ENCODE results near the gene SFMBT2.

The SFMBT2 gene

DNA sequence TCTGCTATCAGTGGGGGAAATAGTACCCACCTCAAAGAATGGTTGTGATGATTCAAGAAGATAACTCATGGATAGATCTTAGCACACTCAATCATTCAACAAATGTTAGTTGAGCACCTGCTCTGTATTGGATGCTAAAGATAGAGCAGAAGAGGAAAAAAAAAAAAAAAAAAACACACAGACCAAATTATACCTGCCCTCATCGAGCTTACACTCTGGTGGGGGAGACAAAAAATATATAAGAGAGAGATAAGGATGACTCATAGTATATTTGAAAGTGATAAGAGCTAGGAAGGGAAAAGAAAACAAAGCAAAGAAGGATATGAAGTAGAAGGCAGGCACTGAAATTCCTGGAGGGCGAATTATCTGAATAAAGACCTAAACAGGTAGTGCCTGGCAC lies 258.5 kb downstream of the SFMBT2 start:
- no peak for DNase-seq (ENCODE audit: low read depth, low spot score)
- POLR2A ChIA-PET: no interaction called here
- no peak overlapping the region for H3K4me3 ChIP-seq (ENCODE audit: low read depth, low read length)
- CTCF ChIA-PET: no interaction called here
- TF ChIP-seq, protein P1, sequence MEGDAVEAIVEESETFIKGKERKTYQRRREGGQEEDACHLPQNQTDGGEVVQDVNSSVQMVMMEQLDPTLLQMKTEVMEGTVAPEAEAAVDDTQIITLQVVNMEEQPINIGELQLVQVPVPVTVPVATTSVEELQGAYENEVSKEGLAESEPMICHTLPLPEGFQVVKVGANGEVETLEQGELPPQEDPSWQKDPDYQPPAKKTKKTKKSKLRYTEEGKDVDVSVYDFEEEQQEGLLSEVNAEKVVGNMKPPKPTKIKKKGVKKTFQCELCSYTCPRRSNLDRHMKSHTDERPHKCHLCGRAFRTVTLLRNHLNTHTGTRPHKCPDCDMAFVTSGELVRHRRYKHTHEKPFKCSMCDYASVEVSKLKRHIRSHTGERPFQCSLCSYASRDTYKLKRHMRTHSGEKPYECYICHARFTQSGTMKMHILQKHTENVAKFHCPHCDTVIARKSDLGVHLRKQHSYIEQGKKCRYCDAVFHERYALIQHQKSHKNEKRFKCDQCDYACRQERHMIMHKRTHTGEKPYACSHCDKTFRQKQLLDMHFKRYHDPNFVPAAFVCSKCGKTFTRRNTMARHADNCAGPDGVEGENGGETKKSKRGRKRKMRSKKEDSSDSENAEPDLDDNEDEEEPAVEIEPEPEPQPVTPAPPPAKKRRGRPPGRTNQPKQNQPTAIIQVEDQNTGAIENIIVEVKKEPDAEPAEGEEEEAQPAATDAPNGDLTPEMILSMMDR (IDR thresholded peaks at IDR 0.05; ENCODE audit: insufficient read depth, low read length, missing control alignments): no peak

DNA sequence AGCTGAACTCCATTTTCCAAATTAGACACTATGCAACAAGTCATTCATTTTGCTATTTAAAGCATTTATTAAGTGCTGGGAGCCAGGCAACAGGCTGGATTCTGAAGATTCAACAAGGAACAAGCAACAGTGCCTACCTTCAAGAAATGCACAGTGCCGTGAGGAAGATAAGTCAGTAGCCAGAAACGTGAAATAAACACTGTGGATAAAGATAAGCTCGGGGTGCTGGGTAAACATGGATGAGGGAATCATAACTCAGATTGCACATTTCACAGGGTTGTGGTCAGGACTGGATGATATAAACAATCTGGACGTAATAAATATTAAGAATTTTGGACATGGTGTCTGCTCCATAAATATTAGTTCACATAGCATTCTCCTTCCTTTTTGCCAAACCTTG lies 259.3 kb downstream of the SFMBT2 start:
- H3K4me3 ChIP-seq (ENCODE audit: low read depth, low read length): no peak overlapping the region
- POLR2A ChIA-PET: no interaction called here
- TF ChIP-seq, protein P1 (IDR thresholded peaks at IDR 0.05; ENCODE audit: insufficient read depth, low read length, missing control alignments): no peak
- CTCF ChIA-PET: no interaction called here
- no peak for DNase-seq (ENCODE audit: low read depth, low spot score)

DNA sequence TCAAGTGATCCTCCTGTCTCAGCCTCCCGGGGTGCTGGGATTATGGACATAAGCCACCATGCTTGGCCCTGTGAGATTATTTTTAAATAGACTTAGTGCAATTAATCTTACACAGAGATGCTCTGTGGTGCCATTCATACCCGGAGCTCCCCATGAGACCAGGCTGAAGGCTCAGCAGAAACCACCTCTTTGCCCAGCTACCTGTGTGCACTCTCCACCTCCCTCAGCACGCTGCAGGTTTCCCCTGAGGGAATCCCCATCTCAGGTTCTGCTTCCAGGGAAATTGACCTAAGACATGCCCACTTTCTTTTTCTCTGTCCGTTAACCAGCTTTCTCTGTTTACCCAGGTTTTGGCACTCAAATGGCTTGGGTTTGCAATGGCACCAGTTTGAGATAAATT lies 260.5 kb downstream of the SFMBT2 start:
- CTCF ChIA-PET: no interaction called here

DNA sequence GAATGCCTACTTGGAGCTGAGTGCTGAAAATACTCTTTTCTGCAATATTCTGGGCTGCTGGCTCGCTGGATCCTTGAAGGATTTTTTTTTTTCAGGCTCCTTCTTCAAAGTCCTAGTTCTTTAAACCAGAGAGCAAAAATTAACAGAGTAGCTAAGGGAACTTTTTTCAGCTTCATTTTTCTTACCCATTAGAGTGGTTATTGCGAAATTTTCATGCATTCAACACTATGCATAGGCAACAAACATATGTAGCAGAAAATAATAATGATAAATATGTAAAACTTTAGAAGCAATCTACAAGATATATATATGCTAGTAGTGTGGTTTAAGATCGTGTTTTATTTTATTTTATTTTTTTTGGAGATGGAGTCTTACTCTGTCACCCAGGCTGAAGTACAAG lies 264.6 kb downstream of the SFMBT2 start:
- no peak overlapping the region for H3K4me3 ChIP-seq (ENCODE audit: low read depth, low read length)
- CTCF ChIA-PET: no interaction called here
- POLR2A ChIA-PET: no interaction called here
- TF ChIP-seq, protein P1 (IDR thresholded peaks at IDR 0.05; ENCODE audit: insufficient read depth, low read length, missing control alignments): no peak
- no peak for DNase-seq (ENCODE audit: low read depth, low spot score)

More for the DNA sequence above, 260.5 kb downstream of the SFMBT2 start:
- H3K4me3 ChIP-seq (ENCODE audit: low read depth, low read length): no peak overlapping the region
- DNase-seq (ENCODE audit: low read depth, low spot score): no peak
- POLR2A ChIA-PET: no interaction called here
- TF ChIP-seq, protein P1 (IDR thresholded peaks at IDR 0.05; ENCODE audit: insufficient read depth, low read length, missing control alignments): no peak

DNA sequence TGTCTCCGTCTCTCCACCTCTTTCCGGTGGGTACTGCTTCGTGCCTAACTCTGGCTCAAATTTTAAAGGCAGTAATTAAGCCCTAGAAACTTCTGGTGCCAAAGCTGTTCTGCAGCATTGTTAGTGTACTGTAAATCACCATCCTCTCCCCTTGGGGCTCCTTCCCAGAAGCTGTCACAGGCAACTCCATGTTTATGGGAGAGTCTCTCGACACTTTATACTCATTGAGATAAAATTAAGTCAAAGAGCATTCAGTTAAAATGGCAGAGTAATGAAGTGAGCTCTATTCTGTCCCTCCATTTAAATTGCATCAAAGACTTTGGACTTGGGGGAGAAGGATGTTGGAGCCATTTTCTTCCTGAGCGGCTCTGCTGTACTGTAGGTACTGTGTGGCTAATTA lies 274.8 kb downstream of the SFMBT2 start:
- H3K4me3 ChIP-seq (ENCODE audit: low read depth, low read length): no peak overlapping the region
- TF ChIP-seq, protein P1 (IDR thresholded peaks at IDR 0.05; ENCODE audit: insufficient read depth, low read length, missing control alignments): no peak
- CTCF ChIA-PET: no interaction called here
- no peak for DNase-seq (ENCODE audit: low read depth, low spot score)
- POLR2A ChIA-PET: no interaction called here

DNA sequence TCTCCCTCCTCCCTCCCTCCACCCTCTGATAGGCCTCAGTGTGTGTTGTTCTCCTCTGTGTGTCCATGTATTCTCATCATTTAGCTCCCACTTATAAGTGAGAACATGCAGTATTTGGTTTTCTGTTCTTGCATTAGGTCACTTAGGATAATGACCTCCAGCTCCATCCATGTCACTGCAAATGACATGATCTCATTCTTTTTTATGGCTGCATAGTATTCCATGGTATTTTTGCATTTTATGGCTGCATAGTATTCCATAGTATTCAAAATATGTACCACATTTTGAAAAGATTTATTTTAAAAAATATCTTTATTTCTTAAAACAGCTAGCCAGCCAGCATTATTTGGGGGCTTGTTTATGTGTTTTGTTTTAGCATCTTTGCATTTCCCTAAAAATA lies 275.6 kb downstream of the SFMBT2 start:
- no peak overlapping the region for H3K4me3 ChIP-seq (ENCODE audit: low read depth, low read length)
- ChIA-PET CTCF (no interaction called here), POLR2A (no interaction called here)
- DNase-seq (ENCODE audit: low read depth, low spot score): no peak
- TF ChIP-seq, protein P1 (IDR thresholded peaks at IDR 0.05; ENCODE audit: insufficient read depth, low read length, missing control alignments): no peak
